Measurements from ENCODE around the gene DCTN2.
"Not testable (repeated sequence)": the region's sequence is repeated elsewhere in the genome, so short reads cannot be mapped to it uniquely, and the experiment has no call there.

DCTN2 gene

GRCh38 chr12:57576613-57577160 lies 29.7 kb upstream of the DCTN2 start:
- DNase-seq (ENCODE audit: low read depth in 2 of 2) = no peak

GRCh38 chr12:57575771-57576612 lies 29.0 kb upstream of the DCTN2 start:
- no peak for DNase-seq (ENCODE audit: low read depth in 2 of 2)

- DNase-seq (ENCODE audit: low read depth in 2 of 2) = no peak
Measured at GRCh38 chr12:57574795-57575194, 27.8 kb upstream of the DCTN2 start.

GRCh38 chr12:57571926-57572762 lies 25.2 kb upstream of the DCTN2 start:
- no peak for DNase-seq (ENCODE audit: low read depth in 2 of 2)

- DNase-seq (ENCODE audit: low read depth in 2 of 2) = not testable (repeated sequence)
Measured at GRCh38 chr12:57570438-57570837, 23.4 kb upstream of the DCTN2 start.

GRCh38 chr12:57569858-57570257 lies 22.9 kb upstream of the DCTN2 start:
- no peak for DNase-seq (ENCODE audit: low read depth in 2 of 2)

- DNase-seq (ENCODE audit: low read depth in 2 of 2) = no peak
Measured at GRCh38 chr12:57568838-57569237, 21.8 kb upstream of the DCTN2 start.

GRCh38 chr12:57564178-57564740 lies 17.3 kb upstream of the DCTN2 start:
- DNase-seq (ENCODE audit: low read depth in 2 of 2) = no peak

GRCh38 chr12:57563358-57563757 lies 16.4 kb upstream of the DCTN2 start:
- no peak for DNase-seq (ENCODE audit: low read depth in 2 of 2)

GRCh38 chr12:57561117-57561516 lies 14.1 kb upstream of the DCTN2 start:
- not testable (repeated sequence) for DNase-seq (ENCODE audit: low read depth in 2 of 2)

GRCh38 chr12:57560516-57560915 lies 13.5 kb upstream of the DCTN2 start:
- no peak for DNase-seq (ENCODE audit: low read depth in 2 of 2)

- DNase-seq (ENCODE audit: low read depth in 2 of 2) = no peak
Measured at GRCh38 chr12:57558864-57559263, 11.9 kb upstream of the DCTN2 start.

GRCh38 chr12:57554897-57555296 lies 7.9 kb upstream of the DCTN2 start:
- DNase-seq (ENCODE audit: low read depth in 2 of 2) = no peak

- no peak for DNase-seq (ENCODE audit: low read depth in 2 of 2)
Measured at GRCh38 chr12:57554453-57554852, 7.5 kb upstream of the DCTN2 start.

- no peak for DNase-seq (ENCODE audit: low read depth in 2 of 2)
Measured at GRCh38 chr12:57553343-57554202, 6.6 kb upstream of the DCTN2 start.

- no peak for DNase-seq (ENCODE audit: low read depth in 2 of 2)
Measured at GRCh38 chr12:57552835-57553313, 5.9 kb upstream of the DCTN2 start.

- DNase-seq (ENCODE audit: low read depth in 2 of 2) = no peak
Measured at GRCh38 chr12:57552306-57552651, 5.3 kb upstream of the DCTN2 start.

- DNase-seq (ENCODE audit: low read depth in 2 of 2) = no peak
Measured at GRCh38 chr12:57551637-57552305, 4.8 kb upstream of the DCTN2 start.

GRCh38 chr12:57550641-57551549 lies 3.9 kb upstream of the DCTN2 start:
- no peak for DNase-seq (ENCODE audit: low read depth in 2 of 2)

Measured in fibroblast of skin of left quadriceps (primary cell).